HepG2 (cell line): ENCODE data around the gene GRM7. TPM values are rescaled to one million over a fixed set of nuclear protein-coding genes. Genes with fewer than 3 reads are reported as not detected.

Experiments used
- ATAC-seq: fragments of 200-7000 bp; cut with Tn5 transposase; 3 replicates; pipeline ENCODE4 v1.9.1; 2020; ENCODE audit warnings: mild to moderate bottlenecking, moderate library complexity
- BruUV-seq: library from RNA; stranded (reverse); fragments of 400-500 nt; replicated peaks from 2 replicates; lab custom pipeline; 2021; lab: Mats Ljungman, UMichigan
- CTCF ChIA-PET: fragments of 300-600 bp; formaldehyde crosslinking; extraction: SDS; loops from one replicate; lab custom pipeline; 2021; ENCODE audit warnings: low total read pairs, inconsistent platforms, low intra/inter-chr PET ratio; lab: Yijun Ruan, JAX
- POLR2A ChIA-PET: fragments of 350-600 bp; sonication (Branson Sonifier 250); formaldehyde crosslinking; loops from one replicate; lab custom pipeline; 2020; ENCODE audit warnings: antibody characterized with exemption, inconsistent platforms; lab: Yijun Ruan, JAX
- DNase-seq: peaks from one replicate; pipeline ENCODE4 v3.0.0-alpha.2; 2015; ENCODE audit warnings: low spot score
- FAIRE-seq: peaks from 3 replicates; lab custom pipeline; 2011; peaks lifted over from hg19 to GRCh38; lab: Jason Lieb, UNC
- H2AFZ ChIP-seq: one replicate; pipeline ENCODE4 v1.6.1; 2011; ENCODE audit warnings: low read length, inconsistent platforms
- H3K27ac ChIP-seq: fragments of 300-600 bp; 3 replicates; pipeline ENCODE4 v1.8.0; 2011; ENCODE audit warnings: mixed run types, mild to moderate bottlenecking, mixed read lengths, low read length, inconsistent platforms; ENCODE audit not compliant: insufficient read depth; ENCODE audit errors: extremely low read length
- H3K27me3 ChIP-seq, 2 experiments: fragments of 200-600 bp in 1 of 2; 2 replicates in 1 of 2; 3 replicates in 1 of 2; pipeline versions ENCODE4 v1.6.0 to v1.8.0; 2011; ENCODE audit warnings: low read length in 2 of 2, mild to moderate bottlenecking in 2 of 2, moderate library complexity in 2 of 2, inconsistent platforms in 1 of 2; ENCODE audit not compliant: insufficient read depth in 2 of 2, control insufficient read depth in 1 of 2
- H3K36me3 ChIP-seq, 2 experiments: fragments of 200-600 bp in 1 of 2; replicated peaks in 1 of 2; 2 replicates in 1 of 2; 3 replicates in 1 of 2; pipeline versions ENCODE4 v1.5.1 to v1.8.0; 2011; ENCODE audit warnings: low read length in 2 of 2, inconsistent platforms in 1 of 2; ENCODE audit not compliant: insufficient read depth in 2 of 2, control insufficient read depth in 1 of 2
- H3K4me1 ChIP-seq: 2 replicates; pipeline ENCODE4 v1.5.1; 2012; ENCODE audit warnings: low read length, inconsistent platforms; ENCODE audit not compliant: insufficient read depth
- H3K4me2 ChIP-seq: 2 replicates; pipeline ENCODE4 v1.6.0; 2011; ENCODE audit warnings: low read depth, low read length, inconsistent platforms
- H3K4me3 ChIP-seq, 3 experiments: fragments of 200-600 bp in 1 of 3; sonication (generic), shearing (Covaris generic) in 1 of 3; replicated peaks in 1 of 3; 2 replicates each; pipeline ENCODE4 v1.5.1; 2011 to 2016; ENCODE audit warnings: low read length in 3 of 3, inconsistent platforms in 2 of 3, low read depth in 2 of 3, mild to moderate bottlenecking in 2 of 3, control low read depth in 1 of 3, mixed read lengths in 1 of 3; ENCODE audit not compliant: insufficient read depth in 1 of 3
- H3K79me2 ChIP-seq: one replicate; pipeline ENCODE4 v1.6.1; 2011; ENCODE audit warnings: low read length, inconsistent platforms; ENCODE audit not compliant: insufficient read depth
- H3K9ac ChIP-seq: 2 replicates; pipeline ENCODE4 v1.6.0; 2011; ENCODE audit warnings: mild to moderate bottlenecking, low read depth, low read length, inconsistent platforms; ENCODE audit not compliant: insufficient read depth
- H3K9me3 ChIP-seq: 2 replicates; pipeline ENCODE4 v1.5.1; 2012; ENCODE audit warnings: mild to moderate bottlenecking, low read length
- H4K20me1 ChIP-seq: 2 replicates; pipeline ENCODE4 v1.6.0; 2011; ENCODE audit warnings: inconsistent platforms, mild to moderate bottlenecking, low read length, moderate library complexity; ENCODE audit not compliant: insufficient read depth
- CHD4 ChIP-seq: fragments of 200-600 bp; sonication (generic); IDR thresholded peaks from 2 replicates; pipeline ENCODE4 v1.7.0; 2017; ENCODE audit warnings: mild to moderate bottlenecking, low read length, borderline replicate concordance
- FOXM1 ChIP-seq: sonication (generic); formaldehyde crosslinking; IDR thresholded peaks from 2 replicates; pipeline ENCODE4 v1.5.0; 2020; ENCODE audit warnings: missing genetic modification reagents
- KLF15 ChIP-seq: sonication (generic); formaldehyde crosslinking; IDR thresholded peaks from 2 replicates; pipeline ENCODE4 v1.8.1; 2023; ENCODE audit warnings: borderline replicate concordance, mild to moderate bottlenecking, inconsistent platforms, missing genetic modification reagents, mixed read lengths
- MAFF ChIP-seq: IDR thresholded peaks from 2 replicates; pipeline ENCODE4 v1.6.1; 2011; ENCODE audit warnings: low read depth, low read length, improper control_type of control experiment
- MAFK ChIP-seq, 2 experiments: IDR thresholded peaks in 1 of 2; conservative IDR thresholded peaks in 1 of 2; 2 replicates each; pipeline ENCODE4 v1.6.1; 2011; ENCODE audit warnings: improper control_type of control experiment in 2 of 2, low read length in 2 of 2
- SMC3 ChIP-seq: IDR thresholded peaks from 2 replicates; pipeline ENCODE4 v1.6.1; 2011; ENCODE audit warnings: low read length, improper control_type of control experiment
- ZNF207 ChIP-seq: fragments of 450-650 bp; IDR thresholded peaks from 2 replicates; pipeline ENCODE4 v1.6.1; 2016; ENCODE audit warnings: antibody characterized with exemption, borderline replicate concordance
- ZNF563 ChIP-seq: sonication (generic); formaldehyde crosslinking; IDR thresholded peaks from 2 replicates; pipeline ENCODE4 v1.8.0; 2022; ENCODE audit warnings: mild to moderate bottlenecking, moderate library complexity, missing genetic modification reagents
- ZNF607 ChIP-seq: sonication (generic); formaldehyde crosslinking; IDR thresholded peaks from 2 replicates; pipeline ENCODE4 v1.5.1; 2020; ENCODE audit warnings: missing genetic modification reagents, mild to moderate bottlenecking, borderline replicate concordance
- ZNF619 ChIP-seq: sonication (generic); formaldehyde crosslinking; IDR thresholded peaks from 2 replicates; pipeline ENCODE4 v1.4.0; 2020; ENCODE audit warnings: mild to moderate bottlenecking, missing genetic modification reagents
- WGBS: methylation state at CpG from one replicate; pipeline ENCODE4 v1.1.6; 2017; ENCODE audit warnings: low lambda C conversion rate; 5-methylcytosine and 5-hydroxymethylcytosine counted together
- in situ Hi-C: cut with HindIII; loops from 2 replicates; pipeline ENCODE4 v1.10.0; 2017; ENCODE audit warnings: low pct_unique_long_range_greater_than_20kb; ENCODE audit not compliant: extremely low pct_ligation_motif_present
- intact Hi-C: fragments of 100-400 bp; cut with micrococcal nuclease; formaldehyde crosslinking; loops from one replicate; pipeline ENCODE4 v1.10.0; 2022; ENCODE audit not compliant: unreplicated experiment
- polyA plus RNA-seq, 8 experiments: library from polyadenylated mRNA; depleted of rRNA in 3 of 8; stranded (reverse) in 7 of 8; unstranded in 1 of 8; fragments of >200 nt; fragmentation: Illumina TruSeq in 4 of 8; extraction: Trizol in 4 of 8; gene quantifications; 2 replicates each; pipeline versions ENCODE4 v1.2.1 to v1.2.3, GENCODE V29; 2011 to 2016; ENCODE audit warnings: low read depth in 4 of 8, missing spikeins in 1 of 8, mixed read lengths in 1 of 8; ENCODE audit not compliant: insufficient read depth in 1 of 8
- total RNA-seq, 5 experiments: library from RNA; depleted of rRNA; stranded (reverse); fragments of >200 nt; fragmentation: Illumina TruSeq; extraction: Trizol; gene quantifications; 2 replicates each; pipeline ENCODE4 v1.2.3, GENCODE V29; 2016; ENCODE audit warnings: low read depth in 1 of 5
- TF ChIP-seq, protein P1 (sequence below): sonication (generic); formaldehyde crosslinking; IDR thresholded peaks from 2 replicates; pipeline ENCODE4 v1.8.1; 2022; ENCODE audit warnings: low read depth, mild to moderate bottlenecking, missing genetic modification reagents
- TF ChIP-seq, protein P2 (sequence below): sonication (generic); formaldehyde crosslinking; IDR thresholded peaks from 2 replicates; pipeline ENCODE4 v1.8.0; 2022; ENCODE audit warnings: missing genetic modification reagents, low read depth, mild to moderate bottlenecking, borderline replicate concordance
- TF ChIP-seq, protein P3 (sequence below): sonication (generic); formaldehyde crosslinking; IDR thresholded peaks from 2 replicates; pipeline ENCODE4 v1.8.0; 2022; ENCODE audit warnings: mild to moderate bottlenecking, missing genetic modification reagents; ENCODE audit not compliant: insufficient replicate concordance
- TF ChIP-seq, protein P4 (sequence below): sonication (generic); formaldehyde crosslinking; IDR thresholded peaks from 2 replicates; pipeline ENCODE4 v1.4.0; 2020; ENCODE audit warnings: missing genetic modification reagents, mild to moderate bottlenecking, borderline replicate concordance
- TF ChIP-seq, protein P5 (sequence below): sonication (generic); formaldehyde crosslinking; IDR thresholded peaks from 2 replicates; pipeline ENCODE4 v1.5.1; 2020; ENCODE audit warnings: mild to moderate bottlenecking, missing genetic modification reagents, moderate library complexity
- TF ChIP-seq, protein P6 (sequence below): IDR thresholded peaks from 2 replicates; pipeline ENCODE4 v1.6.1; 2016; ENCODE audit warnings: low read depth, control low read depth

The GRM7 gene
- total and polyA plus RNA-seq, 2 of the 13 experiments (the other 11 are each of a cell fraction or from before 2014, with no cell fraction given): not detected

DNA sequence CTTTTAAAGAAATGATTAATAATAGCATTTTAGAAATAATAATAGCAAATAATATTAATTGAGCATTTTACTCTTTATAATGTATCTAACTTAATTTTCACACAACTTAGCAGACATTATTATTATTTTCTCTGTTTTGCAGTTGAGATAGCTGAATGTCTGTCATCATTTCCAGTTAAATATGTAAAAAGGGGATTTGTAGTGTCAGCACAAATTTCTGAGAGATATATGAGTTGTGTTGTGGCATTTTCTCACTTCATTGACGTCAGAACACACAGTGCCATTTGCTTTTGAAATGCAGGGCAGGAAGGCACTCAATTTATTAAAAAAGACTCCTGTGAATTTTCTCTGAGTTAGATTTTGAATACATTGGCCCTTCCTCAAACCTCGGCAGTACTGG, 111.0 kb downstream of the GRM7 start:
- DNase-seq (no peak), FAIRE-seq (no peak), ATAC-seq (no peak)
- H3K4me2 ChIP-seq: no peak overlapping the region
- H3K27me3 ChIP-seq: no peaks in the 10 kb centered on the region
- no peak overlapping the region for H2AFZ ChIP-seq
- intact Hi-C loops: no loop called here
- H3K79me2 ChIP-seq: no peaks in the 10 kb centered on the region
- peaks cover 63% of the 10 kb centered on the region for H3K9me3 ChIP-seq
- in situ Hi-C loops: no loop called here
- H3K27ac ChIP-seq: no peak overlapping the region
- no TSS peak for BruUV-seq
- H4K20me1 ChIP-seq: no peaks in the 10 kb centered on the region
- ChIA-PET POLR2A (no interaction called here), CTCF (no interaction called here)
- no peak overlapping the region for H3K9ac ChIP-seq
- no peak overlapping the region for H3K4me3 ChIP-seq
- H3K36me3 ChIP-seq: no peaks in the 10 kb centered on the region
- 0% methylated on average over 2 of the region's 2 CpGs for WGBS
- no peaks in the 10 kb centered on the region for H3K4me1 ChIP-seq
- TF ChIP-seq ZNF207: no peak
- TF ChIP-seq ZNF619 (CRISPR knock-in tag): no peak
- TF ChIP-seq, protein P1, sequence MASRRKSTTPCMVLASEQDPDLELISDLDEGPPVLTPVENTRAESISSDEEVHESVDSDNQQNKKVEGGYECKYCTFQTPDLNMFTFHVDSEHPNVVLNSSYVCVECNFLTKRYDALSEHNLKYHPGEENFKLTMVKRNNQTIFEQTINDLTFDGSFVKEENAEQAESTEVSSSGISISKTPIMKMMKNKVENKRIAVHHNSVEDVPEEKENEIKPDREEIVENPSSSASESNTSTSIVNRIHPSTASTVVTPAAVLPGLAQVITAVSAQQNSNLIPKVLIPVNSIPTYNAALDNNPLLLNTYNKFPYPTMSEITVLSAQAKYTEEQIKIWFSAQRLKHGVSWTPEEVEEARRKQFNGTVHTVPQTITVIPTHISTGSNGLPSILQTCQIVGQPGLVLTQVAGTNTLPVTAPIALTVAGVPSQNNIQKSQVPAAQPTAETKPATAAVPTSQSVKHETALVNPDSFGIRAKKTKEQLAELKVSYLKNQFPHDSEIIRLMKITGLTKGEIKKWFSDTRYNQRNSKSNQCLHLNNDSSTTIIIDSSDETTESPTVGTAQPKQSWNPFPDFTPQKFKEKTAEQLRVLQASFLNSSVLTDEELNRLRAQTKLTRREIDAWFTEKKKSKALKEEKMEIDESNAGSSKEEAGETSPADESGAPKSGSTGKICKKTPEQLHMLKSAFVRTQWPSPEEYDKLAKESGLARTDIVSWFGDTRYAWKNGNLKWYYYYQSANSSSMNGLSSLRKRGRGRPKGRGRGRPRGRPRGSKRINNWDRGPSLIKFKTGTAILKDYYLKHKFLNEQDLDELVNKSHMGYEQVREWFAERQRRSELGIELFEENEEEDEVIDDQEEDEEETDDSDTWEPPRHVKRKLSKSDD (CRISPR knock-in tag): no peak
- TF ChIP-seq SMC3: no peak
- no peak for TF ChIP-seq CHD4
- TF ChIP-seq, protein P2, sequence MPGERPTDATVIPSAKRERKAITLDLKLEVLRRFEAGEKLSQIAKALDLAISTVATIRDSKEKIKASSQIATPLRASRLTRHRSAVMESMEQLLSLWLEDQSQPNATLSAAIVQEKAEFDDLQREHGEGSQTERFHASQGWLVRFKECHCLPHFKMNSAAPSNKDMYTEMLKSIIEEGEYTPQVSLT (CRISPR knock-in tag): no peak
- TF ChIP-seq, protein P3, sequence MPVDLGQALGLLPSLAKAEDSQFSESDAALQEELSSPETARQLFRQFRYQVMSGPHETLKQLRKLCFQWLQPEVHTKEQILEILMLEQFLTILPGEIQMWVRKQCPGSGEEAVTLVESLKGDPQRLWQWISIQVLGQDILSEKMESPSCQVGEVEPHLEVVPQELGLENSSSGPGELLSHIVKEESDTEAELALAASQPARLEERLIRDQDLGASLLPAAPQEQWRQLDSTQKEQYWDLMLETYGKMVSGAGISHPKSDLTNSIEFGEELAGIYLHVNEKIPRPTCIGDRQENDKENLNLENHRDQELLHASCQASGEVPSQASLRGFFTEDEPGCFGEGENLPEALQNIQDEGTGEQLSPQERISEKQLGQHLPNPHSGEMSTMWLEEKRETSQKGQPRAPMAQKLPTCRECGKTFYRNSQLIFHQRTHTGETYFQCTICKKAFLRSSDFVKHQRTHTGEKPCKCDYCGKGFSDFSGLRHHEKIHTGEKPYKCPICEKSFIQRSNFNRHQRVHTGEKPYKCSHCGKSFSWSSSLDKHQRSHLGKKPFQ (CRISPR knock-in tag): no peak
- TF ChIP-seq MAFK (conservative IDR thresholded peaks at IDR 0.05 in 1 of 2, IDR thresholded peaks at IDR 0.05 in 1 of 2; ENCODE audit: low read length in 2 of 2): peak; percentile 58 to 78
- TF ChIP-seq, protein P4, sequence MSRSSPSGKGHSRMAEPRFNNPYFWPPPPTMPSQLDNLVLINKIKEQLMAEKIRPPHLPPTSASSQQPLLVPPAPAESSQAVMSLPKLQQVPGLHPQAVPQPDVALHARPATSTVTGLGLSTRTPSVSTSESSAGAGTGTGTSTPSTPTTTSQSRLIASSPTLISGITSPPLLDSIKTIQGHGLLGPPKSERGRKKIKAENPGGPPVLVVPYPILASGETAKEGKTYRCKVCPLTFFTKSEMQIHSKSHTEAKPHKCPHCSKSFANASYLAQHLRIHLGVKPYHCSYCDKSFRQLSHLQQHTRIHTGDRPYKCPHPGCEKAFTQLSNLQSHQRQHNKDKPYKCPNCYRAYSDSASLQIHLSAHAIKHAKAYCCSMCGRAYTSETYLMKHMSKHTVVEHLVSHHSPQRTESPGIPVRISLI (CRISPR knock-in tag): no peak
- TF ChIP-seq, protein P5, sequence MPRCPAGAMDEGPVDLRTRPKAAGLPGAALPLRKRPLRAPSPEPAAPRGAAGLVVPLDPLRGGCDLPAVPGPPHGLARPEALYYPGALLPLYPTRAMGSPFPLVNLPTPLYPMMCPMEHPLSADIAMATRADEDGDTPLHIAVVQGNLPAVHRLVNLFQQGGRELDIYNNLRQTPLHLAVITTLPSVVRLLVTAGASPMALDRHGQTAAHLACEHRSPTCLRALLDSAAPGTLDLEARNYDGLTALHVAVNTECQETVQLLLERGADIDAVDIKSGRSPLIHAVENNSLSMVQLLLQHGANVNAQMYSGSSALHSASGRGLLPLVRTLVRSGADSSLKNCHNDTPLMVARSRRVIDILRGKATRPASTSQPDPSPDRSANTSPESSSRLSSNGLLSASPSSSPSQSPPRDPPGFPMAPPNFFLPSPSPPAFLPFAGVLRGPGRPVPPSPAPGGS (CRISPR knock-in tag): no peak
- no peak for TF ChIP-seq FOXM1
- peak; percentile 49; the same call in 1 of the 2 replicates for TF ChIP-seq MAFF
- TF ChIP-seq KLF15 (CRISPR knock-in tag): no peak
- TF ChIP-seq ZNF607 (CRISPR knock-in tag): no peak
- TF ChIP-seq, protein P6, sequence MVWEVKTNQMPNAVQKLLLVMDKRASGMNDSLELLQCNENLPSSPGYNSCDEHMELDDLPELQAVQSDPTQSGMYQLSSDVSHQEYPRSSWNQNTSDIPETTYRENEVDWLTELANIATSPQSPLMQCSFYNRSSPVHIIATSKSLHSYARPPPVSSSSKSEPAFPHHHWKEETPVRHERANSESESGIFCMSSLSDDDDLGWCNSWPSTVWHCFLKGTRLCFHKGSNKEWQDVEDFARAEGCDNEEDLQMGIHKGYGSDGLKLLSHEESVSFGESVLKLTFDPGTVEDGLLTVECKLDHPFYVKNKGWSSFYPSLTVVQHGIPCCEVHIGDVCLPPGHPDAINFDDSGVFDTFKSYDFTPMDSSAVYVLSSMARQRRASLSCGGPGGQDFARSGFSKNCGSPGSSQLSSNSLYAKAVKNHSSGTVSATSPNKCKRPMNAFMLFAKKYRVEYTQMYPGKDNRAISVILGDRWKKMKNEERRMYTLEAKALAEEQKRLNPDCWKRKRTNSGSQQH (CRISPR knock-in tag): no peak
- TF ChIP-seq ZNF563 (CRISPR knock-in tag): no peak
